Raji (cell line): ENCODE measurements around the gene TUBG2.

ENCODE experiments used
- POLR2A ChIP-seq: IDR thresholded peaks from 2 replicates; pipeline ENCODE4 v1.6.1; 2011; ENCODE audit warnings: low read depth, low read length, control low read depth; ENCODE audit not compliant: insufficient read depth

Gene TUBG2

GRCh38 chr17:42653179-42654124 lies 5.6 kb upstream of the TUBG2 start:
- no peak for TF ChIP-seq POLR2A

DNA sequence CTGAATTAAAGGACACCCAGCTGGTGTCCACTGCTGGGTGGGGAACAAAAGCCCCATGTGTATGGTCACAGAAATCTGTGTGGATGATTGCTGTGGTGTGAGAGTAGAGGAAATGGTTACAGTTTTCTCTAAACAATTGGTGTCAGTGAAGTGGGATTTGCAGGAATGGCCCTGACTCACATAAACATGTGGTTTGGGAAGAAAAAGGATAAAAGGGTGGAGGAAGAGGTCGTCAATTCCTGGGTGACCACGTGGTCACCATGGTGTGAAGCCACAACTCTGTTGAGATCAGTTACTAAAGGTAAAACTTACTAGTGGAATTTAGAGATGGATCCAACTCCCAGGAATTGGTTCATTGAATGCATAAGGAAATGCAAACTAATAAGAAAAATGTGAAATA lies 3.6 kb upstream of the TUBG2 start:
- TF ChIP-seq POLR2A, result no peak

GRCh38 chr17:42657824-42658588 lies 1.1 kb upstream of the TUBG2 start:
- TF ChIP-seq POLR2A, result no peak

DNA sequence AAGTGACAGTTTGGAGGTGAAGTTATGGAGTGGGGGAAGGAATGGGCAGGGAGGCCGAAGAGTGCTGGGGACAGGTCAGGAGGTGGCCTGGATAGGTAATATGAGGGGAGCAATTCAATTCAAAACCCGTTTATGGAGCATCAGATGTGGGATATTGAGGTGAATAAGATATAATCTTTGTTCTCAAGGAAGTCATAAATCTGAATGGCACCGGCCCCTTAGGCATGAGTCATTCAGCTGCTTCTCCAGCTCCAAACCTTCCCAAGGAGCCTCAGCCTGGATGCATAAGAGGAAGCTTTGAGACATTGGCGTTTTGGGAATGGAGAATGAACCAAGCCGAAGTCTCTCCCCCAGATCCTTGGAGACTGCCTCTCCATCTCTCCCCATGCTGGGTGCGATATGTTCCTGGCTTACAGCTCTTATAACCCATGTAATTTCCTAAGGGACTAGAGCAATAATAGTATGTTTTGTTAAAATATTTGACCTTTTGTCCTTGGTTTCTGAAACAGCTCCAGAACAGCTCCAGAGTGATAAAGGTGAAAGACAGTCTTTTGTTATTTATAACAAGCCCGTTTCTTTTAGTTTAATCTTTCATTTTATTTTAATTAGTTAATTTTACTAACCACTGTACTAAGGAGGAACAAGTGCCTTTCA lies 1.7 kb downstream of the TUBG2 start:
- no peak for TF ChIP-seq POLR2A

DNA sequence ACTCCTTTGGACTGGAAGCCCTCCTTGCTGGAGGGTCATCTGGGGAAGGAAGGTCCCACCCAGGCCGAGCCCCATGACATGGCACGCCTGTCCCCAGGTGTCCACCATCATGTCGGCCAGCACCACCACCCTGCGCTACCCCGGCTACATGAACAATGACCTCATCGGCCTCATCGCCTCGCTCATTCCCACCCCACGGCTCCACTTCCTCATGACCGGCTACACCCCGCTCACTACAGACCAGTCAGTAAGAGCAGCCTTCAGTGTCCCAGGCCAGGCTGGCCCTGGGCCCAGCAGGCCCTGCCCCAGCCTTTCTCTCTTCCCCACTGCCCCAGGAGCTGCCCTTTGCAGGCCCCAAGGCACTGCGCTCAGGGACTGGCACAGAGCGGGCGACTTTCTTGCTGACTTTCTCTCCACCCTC lies 6.5 kb downstream of the TUBG2 start:
- TF ChIP-seq POLR2A, result no peak

- TF ChIP-seq POLR2A, result no peak
Observed at GRCh38 chr17:42667088-42667951, 8.2 kb downstream of the TUBG2 start.

- no peak for TF ChIP-seq POLR2A
Observed at GRCh38 chr17:42669705-42669976, 10.6 kb downstream of the TUBG2 start.

GRCh38 chr17:42669977-42670788 lies 11.1 kb downstream of the TUBG2 start:
- no peak for TF ChIP-seq POLR2A

DNA sequence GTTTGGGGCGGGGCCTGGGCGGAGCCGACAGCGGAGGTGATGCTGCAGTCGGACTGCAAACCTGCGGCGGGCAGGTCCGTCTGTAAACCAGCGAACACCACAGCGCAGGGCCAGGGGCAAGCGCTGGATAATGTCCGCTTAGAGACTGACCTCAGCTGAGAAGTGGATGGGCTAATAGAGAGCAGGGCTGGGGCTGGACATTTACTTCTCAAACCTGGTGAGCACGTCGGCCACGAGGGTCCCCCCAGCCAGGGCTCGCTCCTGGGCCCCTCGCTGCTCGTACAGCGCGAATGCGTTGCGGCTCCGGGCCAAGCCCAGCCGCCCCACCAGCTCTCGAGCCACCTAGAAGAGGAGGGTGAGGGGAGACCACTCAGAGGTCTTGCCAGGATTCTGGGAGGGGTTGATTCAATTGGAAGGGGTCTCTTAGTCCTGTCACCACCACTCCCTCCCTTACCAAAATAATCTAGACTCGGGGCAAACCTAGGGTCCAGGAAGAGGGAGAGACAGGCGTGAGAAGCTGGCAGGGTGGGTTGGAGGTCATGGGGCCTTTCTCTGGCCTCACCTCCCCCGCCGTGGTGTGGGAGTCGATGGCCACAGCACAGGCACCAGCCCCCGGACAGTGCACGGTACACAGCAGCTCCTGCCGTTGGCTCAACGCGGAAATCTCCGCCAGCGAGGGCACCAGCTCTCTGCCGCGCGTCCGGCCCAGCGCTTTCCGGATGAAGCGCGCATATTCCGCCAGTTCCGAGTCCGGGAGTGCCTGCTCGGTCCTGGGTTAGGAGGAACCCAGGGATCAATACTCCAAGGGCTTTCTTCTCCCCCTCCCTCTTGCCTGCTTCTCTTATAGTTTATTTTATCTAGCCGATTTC lies 11.9 kb downstream of the TUBG2 start:
- no peak for TF ChIP-seq POLR2A

GRCh38 chr17:42672038-42672437 lies 13.0 kb downstream of the TUBG2 start:
- no peak for TF ChIP-seq POLR2A

- no peak for TF ChIP-seq POLR2A
Observed at GRCh38 chr17:42673266-42673884, 14.3 kb downstream of the TUBG2 start.

DNA sequence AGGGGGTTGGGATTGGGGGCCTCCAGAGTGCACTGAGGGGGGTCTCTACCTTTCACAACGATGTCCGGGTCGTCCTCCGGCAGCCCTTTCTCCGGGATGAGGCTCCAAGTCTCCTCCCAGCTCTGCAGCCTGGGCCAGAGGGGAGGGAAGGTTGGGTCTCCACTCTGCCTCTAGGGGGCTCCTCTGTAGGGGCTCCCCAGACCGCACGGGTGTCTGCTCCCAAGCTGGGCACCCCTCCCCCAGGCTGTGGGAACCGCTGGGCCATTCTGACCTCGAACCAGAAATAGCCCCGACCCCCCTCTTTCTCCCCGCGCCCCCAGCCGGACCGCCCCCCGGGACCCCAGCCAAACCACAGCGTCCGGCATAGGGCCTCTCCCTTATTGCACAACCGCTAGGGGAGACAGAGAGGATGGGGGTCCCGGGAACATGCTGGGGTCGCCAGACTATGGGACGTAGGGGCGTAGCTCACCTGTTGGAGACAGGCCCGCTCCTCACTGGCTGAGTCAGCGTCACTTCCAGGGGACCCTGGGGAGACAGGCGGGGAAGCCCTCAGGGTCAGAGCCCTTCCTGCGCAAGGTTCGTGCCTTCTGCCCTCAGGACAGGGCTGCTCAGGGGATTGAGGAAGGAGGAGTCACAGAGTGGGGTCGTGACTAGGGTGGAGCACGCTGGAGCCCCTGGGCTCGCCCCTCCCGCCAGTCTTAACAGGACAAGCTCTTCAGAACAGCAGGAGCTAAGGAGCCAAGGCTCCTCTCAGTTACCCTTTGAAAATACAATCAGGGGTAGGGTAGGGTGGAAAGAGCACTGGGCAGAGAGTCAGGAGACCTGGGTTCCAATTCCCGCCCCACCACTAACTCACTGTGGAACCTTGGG lies 15.0 kb downstream of the TUBG2 start:
- TF ChIP-seq POLR2A, result no peak
